Measurements from ENCODE around the gene MMP3. TPM values are rescaled to one million over a fixed set of nuclear protein-coding genes. Genes with fewer than 3 reads are reported as not detected.

Gene MMP3
- total and polyA plus RNA-seq, 2 donors (not counting 3 experiments of a cell fraction or from before 2014, with no cell fraction given) = not detected

DNA sequence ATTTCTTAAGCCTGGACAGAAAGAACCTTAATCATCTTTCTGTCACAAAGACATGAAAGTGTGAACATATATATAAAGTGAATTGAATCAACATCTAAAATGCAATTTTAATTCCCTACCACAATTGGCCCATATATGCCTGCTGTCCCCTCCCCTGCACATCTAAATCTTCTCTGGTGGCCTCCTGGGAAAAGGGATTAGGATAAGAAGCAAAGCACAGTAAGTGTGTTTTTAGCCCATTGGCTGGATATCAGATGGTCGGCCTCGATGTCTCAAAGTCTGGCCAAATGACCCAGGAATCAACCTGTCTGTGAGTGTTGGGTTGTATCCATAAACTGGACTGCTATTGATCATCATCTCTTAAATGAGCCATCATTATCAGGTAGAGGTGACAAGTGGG, 5.8 kb downstream of the MMP3 start:
- FAIRE-seq = no peak
- H3K4me3 ChIP-seq (replicated peaks in 1 of 3; ENCODE audit: insufficient read depth in 1 of 3, low read depth in 1 of 3, low read length in 3 of 3) = no peak overlapping the region
- no peak overlapping the region for H2AFZ ChIP-seq (ENCODE audit: low read depth, low read length)
- ChIA-PET POLR2A (no interaction called here), CTCF (interaction anchor here (0.8 kb wide), 1 partner anchor 77 kb away, joined by 3 read pairs; no protein-coding TSS in a partner anchor)
- H3K9me1 ChIP-seq (replicated peaks; ENCODE audit: control insufficient read depth, extremely low read depth, insufficient read depth, low read length) = no peaks in the 10 kb centered on the region
- peaks cover 5 to 9% of the 10 kb centered on the region in 2 experiments for H3K27me3 ChIP-seq (ENCODE audit: control insufficient read depth in 2 of 2, insufficient read depth in 2 of 2, low read length in 2 of 2)
- no peak overlapping the region for H3K4me2 ChIP-seq (ENCODE audit: insufficient read depth, low read length)
- no peaks in the 10 kb centered on the region for H4K20me1 ChIP-seq (replicated peaks; ENCODE audit: control insufficient read depth, extremely low read depth, insufficient read depth, low read length)
- intact Hi-C loops (cut with micrococcal nuclease) (no loop called here), dilution Hi-C loops (cut with MboI; ENCODE audit: extremely low pct_ligation_motif_present, low sequenced_read_pairs) (no loop called here)
- H3K9me3 ChIP-seq (replicated peaks; ENCODE audit: control insufficient read depth, insufficient read depth, low read length) = no peaks in the 10 kb centered on the region
- no peak overlapping the region for H3K27ac ChIP-seq (ENCODE audit: insufficient read depth, low read depth, low read length)
- TF ChIP-seq MYC (IDR thresholded peaks at IDR 0.05; ENCODE audit: low read depth, low read length) = no peak
- BruUV-seq (replicated peaks) = no TSS peak
- H3K9ac ChIP-seq (replicated peaks; ENCODE audit: extremely low read depth, insufficient read depth, low read length) = no peak overlapping the region
- H3K36me3 ChIP-seq (ENCODE audit: control insufficient read depth in 2 of 2, extremely low read depth in 1 of 2, insufficient read depth in 2 of 2, low read length in 2 of 2) = no peaks in the 10 kb centered on the region
- no peaks in the 10 kb centered on the region for H3K79me2 ChIP-seq (ENCODE audit: control insufficient read depth, insufficient read depth, low read length)
- no peak for DNase-seq (ENCODE audit: low read depth, low spot score)
- H3K4me1 ChIP-seq (ENCODE audit: control insufficient read depth, extremely low read depth, insufficient read depth, low read length) = no peaks in the 10 kb centered on the region

- POLR2A ChIA-PET = interaction anchor here (0.7 kb wide), 1 partner anchor 76 kb away, joined by 4 read pairs; no protein-coding TSS in a partner anchor
- TF ChIP-seq POLR2AphosphoS5 (IDR thresholded peaks at IDR 0.05; ENCODE audit: insufficient read depth, low read depth, low read length) (no peak), POLR2A (IDR thresholded peaks at IDR 0.05; ENCODE audit: low read depth, low read length) (no peak), GATA2 (IDR thresholded peaks at IDR 0.05; ENCODE audit: insufficient read depth, insufficient read length, low read depth, low read length) (no peak), MYC (IDR thresholded peaks at IDR 0.05; ENCODE audit: low read depth, low read length) (no peak), FOS (IDR thresholded peaks at IDR 0.05; ENCODE audit: borderline replicate concordance, insufficient read depth, low read length) (no peak), CTCF (IDR thresholded peaks at IDR 0.05; ENCODE audit: extremely low read depth in 1 of 2, insufficient read depth in 1 of 2, low read depth in 1 of 2, low read length in 2 of 2) (no peak), JUN (IDR thresholded peaks at IDR 0.05; ENCODE audit: borderline replicate concordance, insufficient read depth, insufficient read length, low read depth) (no peak), EZH2 (IDR thresholded peaks at IDR 0.05; ENCODE audit: borderline replicate concordance, low read depth, low read length, severe bottlenecking) (no peak)
- dilution Hi-C loops (cut with MboI; ENCODE audit: extremely low pct_ligation_motif_present, low sequenced_read_pairs) (no loop called here), intact Hi-C loops (cut with micrococcal nuclease) (no loop called here)
- no TSS peak for BruUV-seq (replicated peaks)
- Histone ChIP-seq H3K9ac (replicated peaks; ENCODE audit: extremely low read depth, insufficient read depth, low read length) (no peak overlapping the region), H3K27ac (ENCODE audit: insufficient read depth, low read depth, low read length) (no peak overlapping the region), H3K4me3 (replicated peaks in 1 of 3; ENCODE audit: insufficient read depth in 1 of 3, low read depth in 1 of 3, low read length in 3 of 3) (no peak overlapping the region), H3K36me3 (ENCODE audit: control insufficient read depth in 2 of 2, extremely low read depth in 1 of 2, insufficient read depth in 2 of 2, low read length in 2 of 2) (no peaks in the 10 kb centered on the region), H3K9me1 (replicated peaks; ENCODE audit: control insufficient read depth, extremely low read depth, insufficient read depth, low read length) (no peaks in the 10 kb centered on the region), H2AFZ (ENCODE audit: low read depth, low read length) (no peak overlapping the region), H3K79me2 (ENCODE audit: control insufficient read depth, insufficient read depth, low read length) (no peaks in the 10 kb centered on the region), H3K27me3 (ENCODE audit: control insufficient read depth in 2 of 2, insufficient read depth in 2 of 2, low read length in 2 of 2) (peaks cover 7 to 9% of the 10 kb centered on the region in 2 experiments), H3K4me1 (ENCODE audit: control insufficient read depth, extremely low read depth, insufficient read depth, low read length) (no peaks in the 10 kb centered on the region), H3K4me2 (ENCODE audit: insufficient read depth, low read length) (no peak overlapping the region), H3K9me3 (replicated peaks; ENCODE audit: control insufficient read depth, insufficient read depth, low read length) (no peaks in the 10 kb centered on the region), H4K20me1 (replicated peaks; ENCODE audit: control insufficient read depth, extremely low read depth, insufficient read depth, low read length) (no peaks in the 10 kb centered on the region)
- CTCF ChIA-PET = interaction anchor here (0.8 kb wide), 1 partner anchor 78 kb away, joined by 3 read pairs; no protein-coding TSS in a partner anchor
- no peak for FAIRE-seq
- DNase-seq (ENCODE audit: low read depth, low spot score) = no peak
Measured at GRCh38 chr11:102837156-102837555, 6.3 kb downstream of the MMP3 start.
